Erythroblast (primary cell): Measurements from ENCODE around the gene HMGCS2.

ENCODE experiments used
- GATA1 ChIP-seq: IDR thresholded peaks from 2 replicates; pipeline ENCODE4 v1.6.1; 2011; ENCODE audit warnings: low read depth, mild to moderate bottlenecking, control low read depth, low read length, moderate library complexity
- POLR2A ChIP-seq: IDR thresholded peaks from 2 replicates; pipeline ENCODE4 v1.6.1; 2011; ENCODE audit warnings: mild to moderate bottlenecking, low read length

GRCh38 chr1:119714583-119714982 is 54.1 kb downstream of the HMGCS2 start:
- TF ChIP-seq POLR2A (no peak), GATA1 (no peak)
